Pancreas (tissue), 10 donors: ENCODE data around the gene ENO2. TPM values are rescaled to one million over a fixed set of nuclear protein-coding genes. Genes with fewer than 3 reads are reported as not detected.

Source experiments
- ATAC-seq, 4 donors: fragments of 200-7000 bp; cut with Tn5 transposase; one replicate each; pipeline versions ENCODE4 v1.8.0 to v1.9.1; 2020; ENCODE audit warnings: mild to moderate bottlenecking in 4 of 4, moderate library complexity in 4 of 4
- DNase-seq, 6 donors: peaks; one replicate each; pipeline ENCODE4 v3.0.0-alpha.2; 2020
- FAIRE-seq: peaks from 2 replicates; lab custom pipeline; 2012; peaks lifted over from hg19 to GRCh38; lab: Jason Lieb, UNC
- H3K27ac ChIP-seq, 4 donors: fragments of 200-600 bp; sonication (generic); 1 replicate in 3 of 4; 2 replicates in 1 of 4; pipeline versions ENCODE4 v1.5.0 to v1.8.0; 2020
- H3K27me3 ChIP-seq, 4 donors: fragments of 200-600 bp; one replicate each; pipeline ENCODE4 v1.8.0; 2021
- H3K36me3 ChIP-seq, 3 donors: fragments of 200-600 bp; sonication (generic) in 1 of 3; one replicate each; pipeline versions ENCODE4 v1.5.0 to v1.8.0; 2020 to 2021
- H3K4me1 ChIP-seq, 3 donors: fragments of 200-600 bp; one replicate each; pipeline ENCODE4 v1.8.0; 2021
- H3K4me3 ChIP-seq, 4 donors: fragments of 200-600 bp; sonication (generic) in 2 of 4; one replicate each; pipeline versions ENCODE4 v1.5.0 to v1.8.0; 2020 to 2021
- H3K9me3 ChIP-seq, 4 donors: fragments of 200-600 bp; one replicate each; pipeline ENCODE4 v1.8.0; 2021
- CTCF ChIP-seq, 4 donors: fragments of 200-600 bp; sonication (generic) in 3 of 4; IDR thresholded peaks; one replicate each; pipeline versions ENCODE4 v1.5.0 to v1.8.0; 2021; ENCODE audit warnings: antibody characterized with exemption in 4 of 4
- WGBS, 2 donors: extraction: QIAGEN DNeasy Blood & Tissue Kit; methylation state at CpG; one replicate each; pipeline ENCODE4 v1.1.7; 2013; 5-methylcytosine and 5-hydroxymethylcytosine counted together
- intact Hi-C, 3 donors: fragments of 100-400 bp; cut with DNase I; formaldehyde crosslinking; loops; one replicate each; pipeline versions ENCODE4 v1.11.1 to v1.14.2; 2022
- polyA plus RNA-seq, 2 donors: library from polyadenylated mRNA; stranded (reverse); fragments of 200-250 nt; gene quantifications; one replicate each; pipeline ENCODE4 v1.2.3, GENCODE V29; 2013
- total RNA-seq, 6 donors: library from RNA; stranded (reverse); fragmentation: NEBNext Ultra II Directional in 4 of 6; extraction: Animal tissue kit (Norgen Biotek cat#: 25700) in 4 of 6; gene quantifications; one replicate each; pipeline versions ENCODE4 v1.2.1 to v1.2.4, GENCODE V29; 2021 to 2023
- donor health status: healthy with polysubstance abuse.
- donor health status: DM: no; HTN: no; CAD: no; lungs with moderate emphysema.
- donor health status: DM: no; HTN: no; CAD: no.
- donor health status: control.
- donor health status: control.
- donor health status: Bipolar disorder and iron deficiency.
- donor health status: DM: yes; HTN: yes; CAD: no.
- donor health status: DM: no; HTN: no; CAD: no.
- donor health status: DM: no; HTN: no; CAD: no.
- donor health status: DM: yes; HTN: yes; CAD: no.

The ENO2 gene
- total and polyA plus RNA-seq, 8 donors = 2.3 to 53.6 (median 6.6) TPM

- H3K9me3 ChIP-seq = no peaks in the 10 kb centered on the region
- FAIRE-seq (no peak), ATAC-seq (no peak), DNase-seq (no peak)
- TF ChIP-seq CTCF (IDR thresholded peaks at IDR 0.05) = no peak
- peaks cover 0 to under 1% (median 0%) of the 10 kb centered on the region in 3 donors for H3K4me1 ChIP-seq
- no peaks in the 10 kb centered on the region for H3K36me3 ChIP-seq
- H3K4me3 ChIP-seq = no peak overlapping the region
- no peaks in the 10 kb centered on the region for H3K27me3 ChIP-seq
- H3K27ac ChIP-seq = no peak overlapping the region
- intact Hi-C loops = no loop called here
- WGBS, 2 donors = 80 to 93% methylated on average over 3 of the region's 3 CpGs
Observed at GRCh38 chr12:6894321-6894720, 20.1 kb upstream of the ENO2 start.

DNA sequence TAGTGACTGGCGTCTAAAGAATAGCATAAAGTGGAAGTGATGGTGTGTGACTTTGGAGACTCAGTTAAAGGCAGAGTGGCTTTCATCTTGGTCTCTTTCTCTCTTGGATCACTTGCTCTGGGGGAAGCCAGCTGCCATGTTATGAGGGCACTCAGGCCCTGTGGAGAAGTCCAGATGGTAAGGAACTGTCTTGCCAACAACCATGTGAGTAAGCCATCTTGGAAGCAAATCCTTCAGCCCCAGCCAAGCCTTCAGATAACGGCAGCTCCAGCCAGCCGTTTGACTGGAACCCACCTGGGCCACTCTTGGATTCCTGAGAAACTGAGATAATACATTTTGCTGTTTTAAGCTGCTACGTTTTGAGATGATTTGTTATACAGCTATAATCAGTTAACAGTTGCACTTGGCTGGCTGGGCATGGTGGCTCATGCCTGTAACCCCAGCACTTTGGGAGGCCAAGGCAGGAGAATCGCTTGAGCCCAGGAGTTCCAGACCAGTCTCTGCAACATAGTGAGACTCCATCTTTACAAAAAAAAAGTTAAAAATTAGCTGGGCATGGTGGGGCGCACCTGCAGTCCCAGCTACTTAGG, 17.4 kb upstream of the ENO2 start:
- DNase-seq = peak in 1 of 6 donors; percentile 72
- H3K36me3 ChIP-seq = no peaks in the 10 kb centered on the region
- WGBS, 2 donors = 62% methylated on average over 6 of the region's 6 CpGs
- no peaks in the 10 kb centered on the region for H3K9me3 ChIP-seq
- intact Hi-C loops = no loop called here
- ATAC-seq = peak in 3 of 4 donors; percentile 38 to 55 (median 52)
- H3K4me1 ChIP-seq = peaks cover 0 to 11% (median 5%) of the 10 kb centered on the region in 3 donors
- no peak overlapping the region for H3K4me3 ChIP-seq
- no peak for TF ChIP-seq CTCF (IDR thresholded peaks at IDR 0.05)
- H3K27me3 ChIP-seq = no peaks in the 10 kb centered on the region
- FAIRE-seq = no peak
- H3K27ac ChIP-seq = no peak overlapping the region

GRCh38 chr12:6899427-6899826, 15.0 kb upstream of the ENO2 start:
- WGBS, 2 donors = 72 to 77% methylated on average over 5 of the region's 5 CpGs
- peak overlapping the region in 1 of 4 donors; percentile 74 for H3K27ac ChIP-seq
- TF ChIP-seq CTCF (IDR thresholded peaks at IDR 0.05) = no peak
- H3K4me1 ChIP-seq = peaks cover 4 to 15% (median 5%) of the 10 kb centered on the region in 3 donors
- intact Hi-C loops = no loop called here
- H3K9me3 ChIP-seq = no peaks in the 10 kb centered on the region
- DNase-seq (no peak), ATAC-seq (no peak), FAIRE-seq (no peak)
- no peak overlapping the region for H3K4me3 ChIP-seq
- H3K27me3 ChIP-seq = no peaks in the 10 kb centered on the region
- no peaks in the 10 kb centered on the region for H3K36me3 ChIP-seq

DNA sequence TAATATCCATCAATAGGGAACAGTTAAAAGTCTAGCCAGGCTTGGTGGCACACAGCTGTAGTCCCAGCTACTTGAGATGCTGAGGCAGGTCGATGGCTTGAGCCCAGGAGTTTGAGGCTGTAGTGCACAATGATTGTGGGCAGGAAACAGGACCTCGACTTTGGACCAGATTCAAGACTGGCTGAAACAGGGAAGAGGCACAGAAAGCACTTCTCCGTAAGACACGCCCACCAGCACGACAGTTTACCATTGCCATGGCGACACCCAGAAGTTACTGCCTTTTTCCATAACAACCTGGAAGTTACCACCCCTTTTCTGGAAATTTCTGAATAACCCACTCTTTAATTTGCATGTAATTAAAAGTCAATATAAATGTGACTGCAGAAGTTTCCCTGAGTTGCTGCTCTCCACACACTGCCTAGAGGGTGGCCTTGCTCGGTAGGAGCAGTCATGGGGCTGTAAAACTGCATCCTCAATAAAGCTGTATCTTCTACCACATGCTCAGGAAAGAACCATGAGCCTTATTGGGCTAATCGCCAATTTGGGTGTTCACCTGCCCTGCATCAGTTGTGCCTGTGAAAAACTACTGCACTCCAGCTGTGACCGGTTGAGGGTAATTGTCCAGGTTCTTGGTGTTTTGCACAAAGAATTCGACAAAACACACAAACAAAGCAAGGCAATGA, 14.4 kb upstream of the ENO2 start:
- peaks cover 4 to 15% (median 5%) of the 10 kb centered on the region in 3 donors for H3K4me1 ChIP-seq
- intact Hi-C loops = no loop called here
- peak overlapping the region in 3 of 4 donors; percentile 1 to 74 (median 47) for H3K27ac ChIP-seq
- H3K27me3 ChIP-seq = no peaks in the 10 kb centered on the region
- peak in 5 of 6 donors; percentile 72 to 85 (median 79) for DNase-seq
- peak; percentile 26 to 74 (median 54) for ATAC-seq
- no peak overlapping the region for H3K4me3 ChIP-seq
- WGBS, 2 donors = 27 to 34% methylated on average over 10 of the region's 10 CpGs
- H3K9me3 ChIP-seq = no peaks in the 10 kb centered on the region
- FAIRE-seq = no peak
- no peak for TF ChIP-seq CTCF (IDR thresholded peaks at IDR 0.05)
- no peaks in the 10 kb centered on the region for H3K36me3 ChIP-seq

DNA sequence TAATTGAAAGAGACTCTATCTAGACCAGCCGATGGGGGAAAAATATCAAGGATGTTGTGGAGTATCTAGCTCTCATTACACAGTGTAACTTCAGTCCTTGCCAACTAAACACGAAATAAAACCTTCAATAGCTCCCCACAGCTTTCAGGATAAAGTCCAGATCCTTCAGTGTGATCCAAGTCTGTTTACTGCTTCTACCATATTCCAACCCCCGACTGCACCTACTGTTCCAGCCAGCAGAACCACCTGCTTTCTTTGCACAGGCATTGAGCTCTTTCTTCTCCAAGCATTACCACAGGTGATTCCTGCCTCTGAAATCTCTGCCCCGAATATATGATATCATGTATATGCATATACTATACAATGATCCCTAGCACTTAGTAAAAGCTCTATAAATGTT, 11.9 kb upstream of the ENO2 start:
- TF ChIP-seq CTCF (IDR thresholded peaks at IDR 0.05) = no peak
- 64 to 70% methylated on average over 4 of the region's 4 CpGs for WGBS, 2 donors
- no peaks in the 10 kb centered on the region for H3K9me3 ChIP-seq
- no peak overlapping the region for H3K4me3 ChIP-seq
- H3K36me3 ChIP-seq = no peaks in the 10 kb centered on the region
- peaks cover 4 to 18% (median 5%) of the 10 kb centered on the region in 3 donors for H3K4me1 ChIP-seq
- no peaks in the 10 kb centered on the region for H3K27me3 ChIP-seq
- DNase-seq (no peak), ATAC-seq (no peak), FAIRE-seq (no peak)
- intact Hi-C loops = no loop called here
- no peak overlapping the region for H3K27ac ChIP-seq
